ENCODE results near the gene NAPB. TPM values are rescaled to one million over a fixed set of nuclear protein-coding genes. Genes with fewer than 3 reads are reported as not detected.

The NAPB gene
- total RNA-seq, 2 experiments from 2014 or later, result 18.1 to 20.7 TPM

GRCh38 chr20:23366384-23366783 is 54.9 kb downstream of the NAPB start:
- ATAC-seq (ENCODE audit: low read depth), result no peak
- POLR2A ChIA-PET, result interaction anchor here (1.1 kb wide), 1 partner anchor 55 kb away, joined by 5 read pairs; the partner anchor contains the start of gene NAPB

DNA sequence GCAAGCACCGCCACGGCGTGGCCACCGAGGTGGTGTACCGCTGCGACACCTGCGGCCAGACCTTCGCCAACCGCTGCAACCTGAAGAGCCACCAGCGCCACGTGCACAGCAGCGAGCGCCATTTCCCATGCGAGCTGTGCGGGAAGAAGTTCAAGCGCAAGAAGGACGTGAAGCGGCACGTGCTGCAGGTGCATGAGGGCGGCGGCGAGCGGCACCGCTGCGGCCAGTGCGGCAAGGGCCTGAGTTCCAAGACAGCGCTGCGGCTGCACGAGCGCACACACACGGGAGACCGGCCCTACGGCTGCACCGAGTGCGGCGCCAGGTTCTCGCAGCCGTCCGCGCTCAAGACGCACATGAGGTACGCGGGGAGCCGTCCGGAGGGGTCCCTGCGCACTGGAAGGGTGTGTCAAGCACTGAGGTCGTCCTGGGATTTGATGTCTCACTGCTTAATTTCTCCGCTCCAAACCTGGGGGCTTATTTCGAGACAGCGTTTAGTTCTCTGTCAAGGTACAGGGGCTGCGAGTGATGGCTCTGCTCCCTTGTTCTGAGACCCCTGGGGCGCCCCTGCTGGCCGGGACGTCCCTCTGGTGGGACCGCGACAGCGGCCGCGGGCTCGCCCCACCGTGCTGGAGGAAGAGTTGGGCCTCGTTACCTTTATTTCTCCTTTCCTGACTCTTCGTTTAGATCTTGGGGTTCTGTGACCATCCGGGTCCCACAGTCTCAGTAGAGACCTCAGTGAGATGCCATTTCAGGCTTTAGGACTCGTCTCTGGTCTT is 55.7 kb downstream of the NAPB start:
- H3K4me1 Mint-ChIP-seq, result peaks cover 48% of the 10 kb centered on the region
- DNase-seq (no peak), ATAC-seq (ENCODE audit: low read depth) (no peak)
- peak overlapping the region; percentile 46 for H3K4me3 Mint-ChIP-seq
- H3K27me3 Mint-ChIP-seq, result no peaks in the 10 kb centered on the region
- H3K9me3 Mint-ChIP-seq, result no peaks in the 10 kb centered on the region
- POLR2A ChIA-PET, result no interaction called here
- peaks cover 33% of the 10 kb centered on the region for H3K36me3 Mint-ChIP-seq
- peak overlapping the region; percentile 61 for H3K27ac Mint-ChIP-seq

More at GRCh38 chr20:23366384-23366783, 54.9 kb downstream of the NAPB start:
- Mint-ChIP-seq H3K4me1 (peaks cover 43% of the 10 kb centered on the region), H3K36me3 (peaks cover 33% of the 10 kb centered on the region), H3K9me3 (no peaks in the 10 kb centered on the region), H3K4me3 (peak overlapping the region; percentile 55), H3K27ac (peak overlapping the region; percentile 9), H3K27me3 (no peaks in the 10 kb centered on the region)
- no peak for DNase-seq

- POLR2A ChIA-PET, result no interaction called here
- Mint-ChIP-seq H3K4me3 (peak overlapping the region; percentile 94), H3K27me3 (no peaks in the 10 kb centered on the region), H3K9me3 (no peaks in the 10 kb centered on the region), H3K36me3 (peaks cover 25% of the 10 kb centered on the region), H3K27ac (peak overlapping the region; percentile 94), H3K4me1 (peaks cover 51% of the 10 kb centered on the region)
- DNase-seq (no peak), ATAC-seq (ENCODE audit: low read depth) (no peak)
These were observed 58.0 kb downstream of the NAPB start for GRCh38 chr20:23363257-23363649.

- H3K27ac Mint-ChIP-seq, result peak overlapping the region; percentile 94
- H3K36me3 Mint-ChIP-seq, result peaks cover 25% of the 10 kb centered on the region
- peak overlapping the region; percentile 94 for H3K4me3 Mint-ChIP-seq
- POLR2A ChIA-PET, result interaction anchor here (2.8 to 5.6 kb wide), 2 partner anchors 12 to 58 kb away, joined by 18 to 74 read pairs; partner anchors contain the start of genes NAPB and NXT1
- no peaks in the 10 kb centered on the region for H3K9me3 Mint-ChIP-seq
- peaks cover 48% of the 10 kb centered on the region for H3K4me1 Mint-ChIP-seq
- no peaks in the 10 kb centered on the region for H3K27me3 Mint-ChIP-seq
- DNase-seq, result no peak
- no peak for ATAC-seq (ENCODE audit: low read depth)
These were observed 58.7 kb downstream of the NAPB start for GRCh38 chr20:23362392-23363256.

DNA sequence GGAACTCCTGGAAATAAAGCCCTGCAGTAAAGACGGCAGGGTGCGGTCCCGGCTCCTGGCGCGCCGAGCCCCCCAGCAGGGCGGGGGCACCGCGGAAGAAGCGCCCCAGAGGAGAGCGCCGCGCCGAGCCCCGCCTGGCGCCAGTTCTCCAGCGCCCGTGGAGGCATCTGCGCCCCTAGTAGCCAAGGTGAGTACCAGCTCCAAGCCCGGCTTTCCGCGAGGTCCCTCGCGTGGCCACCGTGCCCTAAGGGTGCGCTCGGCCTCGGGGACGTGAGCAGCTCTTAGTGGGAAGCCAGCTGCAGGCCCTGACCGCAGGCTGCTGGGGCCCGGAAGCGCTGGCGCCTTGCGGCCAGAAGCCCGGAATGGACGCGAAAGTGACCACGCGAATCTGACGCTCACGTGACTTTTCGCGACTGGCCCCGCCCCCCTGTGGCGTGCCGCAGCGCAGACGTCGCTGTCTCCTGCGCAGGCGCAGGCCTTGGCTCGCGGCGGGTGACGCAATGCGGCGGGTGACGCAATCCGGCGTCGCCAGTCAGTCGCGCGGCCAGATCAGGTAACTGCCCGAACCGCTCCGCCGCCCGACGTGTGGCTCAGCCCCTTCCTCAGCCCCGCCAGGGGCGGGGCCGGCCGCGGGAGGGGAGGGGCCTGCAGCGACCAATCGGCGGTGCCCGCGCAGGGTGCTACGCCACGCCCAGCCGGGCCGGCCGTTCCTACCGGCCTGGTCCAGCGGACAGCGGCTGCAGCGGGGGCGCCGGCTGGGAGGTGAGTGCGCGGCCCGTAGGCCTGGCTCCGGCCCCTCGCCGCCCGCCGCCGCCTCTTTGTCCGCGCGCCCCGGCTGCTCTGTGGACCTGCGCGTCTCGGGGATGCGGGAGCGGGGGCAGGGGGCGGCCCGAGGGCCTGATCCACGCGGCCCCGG is 59.6 kb downstream of the NAPB start, which contains the start of gene GZF1:
Gene GZF1, plus strand, starts transcription at position 707 of the 916 bp plus-strand sequence. CDS start 2,202 bp downstream, outside the sequence.
- POLR2A ChIA-PET, result interaction anchor here (0.6 to 5.6 kb wide), 6 partner anchors 9 to 59 kb away, joined by 3 to 74 read pairs (median 6); partner anchors contain the start of genes NAPB and NXT1

DNA sequence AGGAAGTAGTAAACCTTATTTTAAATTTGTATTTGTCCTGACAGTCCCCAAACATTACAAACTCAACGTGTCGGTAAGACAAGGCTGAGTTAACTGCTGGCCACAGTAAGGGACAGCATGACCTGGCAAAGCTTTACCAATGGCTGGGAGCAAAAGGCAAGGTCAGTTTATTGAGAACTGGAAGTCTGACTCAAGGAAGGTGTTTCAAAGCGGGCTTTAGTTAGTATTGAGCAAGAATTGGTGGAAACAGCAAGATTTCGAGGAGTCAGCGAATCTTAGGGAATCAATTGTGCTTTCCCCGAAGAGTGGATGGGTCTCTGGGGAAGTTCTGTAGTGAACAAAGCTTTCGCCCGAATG is 60.2 kb downstream of the NAPB start:
- ATAC-seq (ENCODE audit: low read depth) (no peak), DNase-seq (no peak)
- Mint-ChIP-seq H3K27me3 (no peaks in the 10 kb centered on the region), H3K9me3 (no peaks in the 10 kb centered on the region), H3K4me3 (peak overlapping the region; percentile 81), H3K36me3 (peaks cover 17% of the 10 kb centered on the region), H3K27ac (peak overlapping the region; percentile 93), H3K4me1 (peaks cover 33% of the 10 kb centered on the region)
- POLR2A ChIA-PET, result interaction anchor here (0.6 to 5.6 kb wide), 6 partner anchors 8 to 60 kb away, joined by 3 to 74 read pairs (median 6); partner anchors contain the start of genes NAPB and NXT1

More for the DNA sequence above, 59.6 kb downstream of the NAPB start, which contains the start of gene GZF1:
- peak; percentile 100 for DNase-seq
- Mint-ChIP-seq H3K4me3 (peak within 1 kb of the TSS; percentile 94), H3K27me3 (no peaks in the 10 kb centered on the region), H3K27ac (peak within 1 kb of the TSS; percentile 94), H3K4me1 (peaks cover 39% of the 10 kb centered on the region), H3K9me3 (no peaks in the 10 kb centered on the region), H3K36me3 (peaks cover 21% of the 10 kb centered on the region)
- peak; percentile 73 for ATAC-seq (ENCODE audit: low read depth)

GRCh38 chr20:23360531-23360930 is 60.8 kb downstream of the NAPB start:
- Mint-ChIP-seq H3K27me3 (no peaks in the 10 kb centered on the region), H3K9me3 (no peaks in the 10 kb centered on the region), H3K4me1 (peaks cover 31% of the 10 kb centered on the region), H3K27ac (peak overlapping the region; percentile 93), H3K4me3 (peak overlapping the region; percentile 81), H3K36me3 (peaks cover 14% of the 10 kb centered on the region)
- POLR2A ChIA-PET, result interaction anchor here (1.5 to 5.6 kb wide), 4 partner anchors 8 to 60 kb away, joined by 3 to 74 read pairs (median 12); partner anchors contain the start of genes NAPB and NXT1
- DNase-seq (no peak), ATAC-seq (ENCODE audit: low read depth) (no peak)

DNA sequence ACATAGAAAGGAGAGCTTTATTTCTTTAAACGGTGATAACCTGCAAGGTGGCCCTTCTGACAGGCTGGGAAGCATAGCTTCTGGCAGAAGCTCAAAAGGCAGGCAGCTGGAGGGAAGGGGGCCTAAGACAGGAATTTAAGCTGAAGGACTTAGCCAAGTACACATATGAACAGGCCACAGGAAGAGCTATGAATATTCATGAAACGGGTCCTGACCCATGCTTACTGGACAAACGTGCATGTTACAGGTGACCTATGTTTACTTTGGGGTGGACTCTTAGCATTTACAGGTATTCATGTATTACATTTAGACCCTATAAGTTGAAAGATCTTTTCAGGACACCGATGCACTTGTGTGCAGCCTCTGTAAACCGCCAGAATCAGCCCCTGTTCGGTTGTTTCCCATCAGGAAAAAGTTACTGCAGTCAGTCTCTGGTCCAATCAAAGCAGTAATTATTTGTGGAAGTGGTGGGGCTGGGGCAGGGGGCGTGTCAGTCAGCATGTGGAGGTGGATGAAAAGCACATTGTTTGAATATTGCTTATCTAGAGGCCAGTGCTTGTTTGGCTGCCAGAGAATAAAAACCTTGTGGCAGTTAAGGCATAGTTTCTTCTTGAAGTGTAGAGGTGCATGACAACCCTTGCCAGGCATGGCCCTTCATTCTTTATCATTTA is 62.2 kb downstream of the NAPB start:
- ATAC-seq (ENCODE audit: low read depth), result no peak
- Mint-ChIP-seq H3K27ac (peak overlapping the region; percentile 96), H3K4me3 (no peak overlapping the region), H3K27me3 (no peaks in the 10 kb centered on the region), H3K36me3 (peaks cover 9% of the 10 kb centered on the region), H3K9me3 (no peaks in the 10 kb centered on the region), H3K4me1 (peaks cover 19% of the 10 kb centered on the region)
- DNase-seq, result no peak
- POLR2A ChIA-PET, result interaction anchor here (1.3 to 5.6 kb wide), 5 partner anchors 9 to 61 kb away, joined by 4 to 74 read pairs (median 12); partner anchors contain the start of genes NAPB and NXT1

- ATAC-seq (ENCODE audit: low read depth) (no peak), DNase-seq (no peak)
- H3K4me1 Mint-ChIP-seq, result peaks cover 16% of the 10 kb centered on the region
- H3K4me3 Mint-ChIP-seq, result peak overlapping the region; percentile 90
- peaks cover 9% of the 10 kb centered on the region for H3K36me3 Mint-ChIP-seq
- no peaks in the 10 kb centered on the region for H3K27me3 Mint-ChIP-seq
- no peaks in the 10 kb centered on the region for H3K9me3 Mint-ChIP-seq
- POLR2A ChIA-PET, result interaction anchor here (1.3 to 5.6 kb wide), 6 partner anchors 8 to 62 kb away, joined by 4 to 74 read pairs (median 12); partner anchors contain the start of genes NAPB and NXT1
- peak overlapping the region; percentile 96 for H3K27ac Mint-ChIP-seq
These were observed 62.8 kb downstream of the NAPB start for GRCh38 chr20:23358563-23358906.

GRCh38 chr20:23357767-23358562 is 63.3 kb downstream of the NAPB start:
- peak overlapping the region; percentile 90 for H3K4me3 Mint-ChIP-seq
- H3K4me1 Mint-ChIP-seq, result peaks cover 11% of the 10 kb centered on the region
- DNase-seq, result peak; percentile 99
- peak; percentile 82 for ATAC-seq (ENCODE audit: low read depth)
- peaks cover 5% of the 10 kb centered on the region for H3K36me3 Mint-ChIP-seq
- H3K27ac Mint-ChIP-seq, result peak overlapping the region; percentile 96
- H3K27me3 Mint-ChIP-seq, result no peaks in the 10 kb centered on the region
- H3K9me3 Mint-ChIP-seq, result no peaks in the 10 kb centered on the region
- POLR2A ChIA-PET, result interaction anchor here (0.5 to 5.6 kb wide), 8 partner anchors 7 to 1811 kb away, joined by 3 to 74 read pairs (median 10); partner anchors contain the start of genes NAPB and NXT1

GRCh38 chr20:23356203-23356602 is 65.1 kb downstream of the NAPB start:
- Mint-ChIP-seq H3K4me3 (no peak overlapping the region), H3K27me3 (no peaks in the 10 kb centered on the region), H3K36me3 (peaks cover 7% of the 10 kb centered on the region), H3K4me1 (peaks cover 17% of the 10 kb centered on the region), H3K9me3 (no peaks in the 10 kb centered on the region), H3K27ac (peak overlapping the region; percentile 58)
- ATAC-seq (ENCODE audit: low read depth), result no peak
- no peak for DNase-seq
- POLR2A ChIA-PET, result interaction anchor here (1.5 to 2.1 kb wide), 2 partner anchors 61 to 62 kb away, joined by 7 to 11 read pairs; no protein-coding TSS in a partner anchor
